HG03442 (cell line): ENCODE results near the gene LYRM1.
"Not testable (repeated sequence)": the region's sequence is repeated elsewhere in the genome, so short reads cannot be mapped to it uniquely, and the experiment has no call there.

Source experiments
- ATAC-seq: cut with Tn5 transposase; IDR thresholded peaks from one replicate; pipeline ENCODE4 v1.9.1; 2021; ENCODE audit warnings: mild to moderate bottlenecking, moderate library complexity; ENCODE audit not compliant: unreplicated experiment

LYRM1 gene

GRCh38 chr16:20931066-20931600 is 30.6 kb downstream of the LYRM1 start:
- no peak for ATAC-seq

- ATAC-seq = no peak
Measured at GRCh38 chr16:20933589-20933988, 33.0 kb downstream of the LYRM1 start.

GRCh38 chr16:20937736-20938135 is 37.2 kb downstream of the LYRM1 start:
- no peak for ATAC-seq

- ATAC-seq = no peak
Measured at GRCh38 chr16:20938426-20938825, 37.9 kb downstream of the LYRM1 start.

- ATAC-seq = no peak
Measured at GRCh38 chr16:20939611-20940010, 39.0 kb downstream of the LYRM1 start.

GRCh38 chr16:20940871-20941635 is 40.5 kb downstream of the LYRM1 start:
- no peak for ATAC-seq

GRCh38 chr16:20941636-20941926 is 41.0 kb downstream of the LYRM1 start:
- no peak for ATAC-seq

- no peak for ATAC-seq
Measured at GRCh38 chr16:20942256-20942655, 41.7 kb downstream of the LYRM1 start.

- ATAC-seq = no peak
Measured at GRCh38 chr16:20944861-20945574, 44.4 kb downstream of the LYRM1 start.

- ATAC-seq = not testable (repeated sequence)
Measured at GRCh38 chr16:20945575-20945875, 45.0 kb downstream of the LYRM1 start.

GRCh38 chr16:20946015-20946629 is 45.6 kb downstream of the LYRM1 start:
- ATAC-seq = no peak

GRCh38 chr16:20948444-20948843 is 47.9 kb downstream of the LYRM1 start:
- ATAC-seq = no peak

- no peak for ATAC-seq
Measured at GRCh38 chr16:20949660-20950059, 49.1 kb downstream of the LYRM1 start.

GRCh38 chr16:20950294-20950693 is 49.7 kb downstream of the LYRM1 start:
- ATAC-seq = no peak

- ATAC-seq = no peak
Measured at GRCh38 chr16:20952139-20952920, 51.8 kb downstream of the LYRM1 start.

- ATAC-seq = no peak
Measured at GRCh38 chr16:20954574-20954973, 54.0 kb downstream of the LYRM1 start.

GRCh38 chr16:20956319-20956718 is 55.7 kb downstream of the LYRM1 start:
- no peak for ATAC-seq

GRCh38 chr16:20957153-20957552 is 56.6 kb downstream of the LYRM1 start:
- ATAC-seq = no peak

GRCh38 chr16:20960899-20961298 is 60.3 kb downstream of the LYRM1 start:
- no peak for ATAC-seq

GRCh38 chr16:20968765-20969164 is 68.2 kb downstream of the LYRM1 start:
- no peak for ATAC-seq

GRCh38 chr16:20969386-20969785 is 68.8 kb downstream of the LYRM1 start:
- no peak for ATAC-seq
